Endothelial cell of umbilical vein (primary cell): ENCODE results near the gene USHBP1. TPM values are rescaled to one million over a fixed set of nuclear protein-coding genes. Genes with fewer than 3 reads are reported as not detected.

Experiments used
- BruUV-seq: library from RNA; stranded (reverse); fragments of 400-500 nt; replicated peaks from 2 replicates; lab custom pipeline; 2021; lab: Mats Ljungman, UMichigan
- CTCF ChIA-PET: fragments of 300-600, 350-600 bp; sonication (Branson Sonifier 250); formaldehyde crosslinking; loops from one replicate; lab custom pipeline; 2021; ENCODE audit warnings: antibody characterized with exemption, inconsistent platforms; lab: Charles Lee
- POLR2A ChIA-PET: fragments of 300-600, 350-600 bp; sonication (Branson Sonifier 250); formaldehyde crosslinking; loops from one replicate; lab custom pipeline; 2021; ENCODE audit warnings: antibody characterized with exemption, inconsistent platforms; lab: Charles Lee
- DNase-seq: peaks from one replicate; pipeline ENCODE4 v3.0.0-alpha.2; 2011; ENCODE audit warnings: low read depth, low spot score
- FAIRE-seq: peaks from 2 replicates; lab custom pipeline; 2011; peaks lifted over from hg19 to GRCh38; lab: Jason Lieb, UNC
- H2AFZ ChIP-seq: 2 replicates; pipeline ENCODE4 v1.6.0; 2012; ENCODE audit warnings: low read depth, low read length, control low read depth, inconsistent platforms
- H3K27ac ChIP-seq: 2 replicates; pipeline ENCODE4 v1.5.1; 2011; ENCODE audit warnings: low read depth, mild to moderate bottlenecking, control low read depth, low read length, moderate library complexity; ENCODE audit not compliant: insufficient read depth
- H3K27me3 ChIP-seq, 2 experiments: 2 replicates each; pipeline versions ENCODE4 v1.6.0 to v1.6.1; 2011; ENCODE audit warnings: low read length in 2 of 2, mixed read lengths in 1 of 2; ENCODE audit not compliant: control insufficient read depth in 2 of 2, insufficient read depth in 2 of 2
- H3K36me3 ChIP-seq, 2 experiments: 2 replicates in 1 of 2; 3 replicates in 1 of 2; pipeline ENCODE4 v1.5.1; 2011; ENCODE audit warnings: low read length in 2 of 2, mild to moderate bottlenecking in 1 of 2, moderate library complexity in 1 of 2; ENCODE audit not compliant: control insufficient read depth in 2 of 2, insufficient read depth in 2 of 2; ENCODE audit errors: extremely low read depth in 1 of 2
- H3K4me1 ChIP-seq: 3 replicates; pipeline ENCODE4 v1.5.1; 2011; ENCODE audit warnings: mild to moderate bottlenecking, low read length; ENCODE audit not compliant: control insufficient read depth, insufficient read depth; ENCODE audit errors: extremely low read depth
- H3K4me2 ChIP-seq: 2 replicates; pipeline ENCODE4 v1.6.1; 2011; ENCODE audit warnings: low read length, control low read depth, mixed read lengths; ENCODE audit not compliant: insufficient read depth
- H3K4me3 ChIP-seq, 3 experiments: fragments of 200-600 bp in 1 of 3; sonication (generic), shearing (Covaris generic) in 1 of 3; replicated peaks in 1 of 3; 2 replicates each; pipeline ENCODE4 v1.5.1; 2011 to 2016; ENCODE audit warnings: control low read depth in 3 of 3, low read length in 3 of 3, mild to moderate bottlenecking in 2 of 3, inconsistent platforms in 1 of 3, low read depth in 1 of 3, moderate library complexity in 1 of 3; ENCODE audit not compliant: insufficient read depth in 1 of 3
- H3K79me2 ChIP-seq: 2 replicates; pipeline ENCODE4 v1.6.0; 2012; ENCODE audit warnings: low read length, inconsistent platforms; ENCODE audit not compliant: control insufficient read depth, insufficient read depth
- H3K9ac ChIP-seq: replicated peaks from 2 replicates; pipeline ENCODE3; 2011; ENCODE audit warnings: low read length, control low read depth; ENCODE audit not compliant: insufficient read depth; ENCODE audit errors: extremely low read depth
- H3K9me1 ChIP-seq: replicated peaks from 3 replicates; pipeline ENCODE4 v1.6.0; 2011; ENCODE audit warnings: mild to moderate bottlenecking, low read length; ENCODE audit not compliant: control insufficient read depth, insufficient read depth; ENCODE audit errors: extremely low read depth
- H3K9me3 ChIP-seq: replicated peaks from 2 replicates; pipeline ENCODE4 v1.5.1; 2012; ENCODE audit warnings: low read length, inconsistent platforms; ENCODE audit not compliant: control insufficient read depth, insufficient read depth
- H4K20me1 ChIP-seq: replicated peaks from 2 replicates; pipeline ENCODE3; 2011; ENCODE audit warnings: mild to moderate bottlenecking, low read length; ENCODE audit not compliant: control insufficient read depth, insufficient read depth; ENCODE audit errors: extremely low read depth
- CTCF ChIP-seq, 2 donors: IDR thresholded peaks; 1 replicate in 1 of 2; 2 replicates in 1 of 2; pipeline ENCODE4 v1.5.1; 2011; ENCODE audit warnings: low read length in 2 of 2, mild to moderate bottlenecking in 2 of 2, moderate library complexity in 2 of 2, control low read depth in 1 of 2, inconsistent platforms in 1 of 2, low read depth in 1 of 2; ENCODE audit not compliant: insufficient read depth in 1 of 2; ENCODE audit errors: extremely low read depth in 1 of 2
- EZH2 ChIP-seq: IDR thresholded peaks from 2 replicates; pipeline ENCODE4 v1.6.1; 2012; ENCODE audit warnings: borderline replicate concordance, low read depth, mild to moderate bottlenecking, moderate library complexity, low read length, inconsistent platforms; ENCODE audit not compliant: severe bottlenecking
- FOS ChIP-seq: IDR thresholded peaks from 2 replicates; pipeline ENCODE4 v1.6.1; 2011; ENCODE audit warnings: mild to moderate bottlenecking, low read length, moderate library complexity, borderline replicate concordance; ENCODE audit not compliant: insufficient read depth
- GATA2 ChIP-seq: IDR thresholded peaks from 2 replicates; pipeline ENCODE4 v1.7.0; 2011; ENCODE audit warnings: low read depth, mild to moderate bottlenecking, moderate library complexity, mixed read lengths, low read length; ENCODE audit not compliant: insufficient read length, insufficient read depth
- JUN ChIP-seq: IDR thresholded peaks from 2 replicates; pipeline ENCODE4 v1.6.1; 2011; ENCODE audit warnings: borderline replicate concordance, low read depth; ENCODE audit not compliant: insufficient read length, insufficient read depth
- MAX ChIP-seq: IDR thresholded peaks from 2 replicates; pipeline ENCODE4 v1.6.1; 2011; ENCODE audit not compliant: insufficient read depth, insufficient read length
- MYC ChIP-seq: IDR thresholded peaks from one replicate; pipeline ENCODE4 v1.6.1; 2011; ENCODE audit warnings: mild to moderate bottlenecking, low read depth, low read length
- POLR2A ChIP-seq: IDR thresholded peaks from 2 replicates; pipeline ENCODE4 v1.6.1; 2012; ENCODE audit warnings: low read depth, mild to moderate bottlenecking, control low read depth, low read length
- POLR2AphosphoS5 ChIP-seq: IDR thresholded peaks from 2 replicates; pipeline ENCODE4 v1.6.1; 2012; ENCODE audit warnings: low read depth, mild to moderate bottlenecking, control low read depth, low read length, moderate library complexity; ENCODE audit not compliant: insufficient read depth
- dilution Hi-C: fragments of 300-500 bp; cut with MboI; formaldehyde crosslinking; loops from one replicate; pipeline ENCODE4 v1.15.0; 2019; ENCODE audit warnings: low sequenced_read_pairs; ENCODE audit not compliant: extremely low pct_ligation_motif_present
- intact Hi-C: fragments of 100-400 bp; cut with micrococcal nuclease; formaldehyde crosslinking; loops from one replicate; pipeline ENCODE4 v1.10.0; 2022
- polyA plus RNA-seq, 4 experiments: library from polyadenylated mRNA; depleted of rRNA in 3 of 4; stranded (reverse) in 3 of 4; unstranded in 1 of 4; fragments of >200 nt; gene quantifications; 2 replicates each; pipeline versions ENCODE4 v1.2.1 to v1.2.3, GENCODE V29; 2011 to 2012; ENCODE audit warnings: missing spikeins in 1 of 4
- total RNA-seq: library from RNA; stranded (reverse); gene quantifications from 2 replicates; pipeline ENCODE4 v1.2.3, GENCODE V29; 2021

The USHBP1 gene
- total and polyA plus RNA-seq, 2 donors (not counting 3 experiments of a cell fraction or from before 2014, with no cell fraction given), result 14.8 to 20.4 TPM

- peaks cover 6% of the 10 kb centered on the region for H3K4me1 ChIP-seq
- CTCF ChIA-PET, result interaction anchor here (0.6 to 0.8 kb wide), 2 partner anchors 16 to 97 kb away, joined by 3 read pairs; partner anchors contain the start of gene MRPL34
- peaks cover 0 to under 1% of the 10 kb centered on the region in 2 experiments for H3K36me3 ChIP-seq
- no peaks in the 10 kb centered on the region for H3K27me3 ChIP-seq
- H3K27ac ChIP-seq, result no peak overlapping the region
- H3K4me2 ChIP-seq, result no peak overlapping the region
- H2AFZ ChIP-seq, result peak overlapping the region; percentile 67
- intact Hi-C loops, result no loop called here
- dilution Hi-C loops, result no loop called here
- POLR2A ChIA-PET, result no interaction called here
- no TSS peak for BruUV-seq
- H3K4me3 ChIP-seq, result peak overlapping the region in 1 of 3 experiments; percentile 11
- H3K9ac ChIP-seq, result no peak overlapping the region
- TF ChIP-seq EZH2 (no peak), JUN (no peak), POLR2AphosphoS5 (no peak), CTCF (IDR thresholded peaks at IDR 0.05; ENCODE audit: extremely low read depth in 1 of 2, insufficient read depth in 1 of 2, low read depth in 1 of 2, low read length in 2 of 2) (no peak), MYC (no peak), POLR2A (no peak), MAX (no peak), GATA2 (no peak), FOS (no peak)
- peak; percentile 96 for FAIRE-seq
- DNase-seq, result peak; percentile 74
- no peaks in the 10 kb centered on the region for H3K9me1 ChIP-seq
- H3K9me3 ChIP-seq, result no peaks in the 10 kb centered on the region
- H4K20me1 ChIP-seq, result no peaks in the 10 kb centered on the region
- no peaks in the 10 kb centered on the region for H3K79me2 ChIP-seq
These were observed 24.9 kb upstream of the USHBP1 start for GRCh38 chr19:17289489-17289888.
